Common myeloid progenitor, CD34-positive (primary cell): ENCODE results near the gene GPR87.

ENCODE experiments used
- CTCF ChIA-PET: fragments of 350-600 bp; sonication (Branson Sonifier 250); formaldehyde crosslinking; loops from one replicate; lab custom pipeline; 2021; ENCODE audit warnings: antibody characterized with exemption; lab: Charles Lee
- POLR2A ChIA-PET: fragments of 350-600 bp; sonication (Branson Sonifier 250); formaldehyde crosslinking; loops from one replicate; lab custom pipeline; 2021; ENCODE audit warnings: antibody characterized with exemption; lab: Charles Lee
- DNase-seq, 3 donors: peaks; one replicate each; pipeline versions ENCODE4 v3.0.0 to v3.0.0-alpha.2; 2013
- H3K27ac ChIP-seq, 2 experiments: 1 replicate in 1 of 2; 2 replicates in 1 of 2; pipeline ENCODE4 v1.7.0; 2013; ENCODE audit warnings: inconsistent platforms in 2 of 2, low read length in 2 of 2, mild to moderate bottlenecking in 2 of 2, low read depth in 1 of 2, moderate library complexity in 1 of 2; ENCODE audit not compliant: severe bottlenecking in 2 of 2, insufficient read depth in 1 of 2, poor library complexity in 1 of 2
- H3K27me3 ChIP-seq, 5 experiments: replicated peaks in 2 of 5; 1 replicate in 3 of 5; 2 replicates in 2 of 5; pipeline versions ENCODE4 v1.6.1 to v1.7.0; 2013; ENCODE audit warnings: low read length in 4 of 5, mild to moderate bottlenecking in 2 of 5, moderate library complexity in 2 of 5, inconsistent platforms in 1 of 5; ENCODE audit not compliant: insufficient read depth in 5 of 5, control insufficient read depth in 4 of 5
- H3K36me3 ChIP-seq, 4 experiments: 1 replicate in 2 of 4; 2 replicates in 2 of 4; pipeline versions ENCODE4 v1.6.1 to v1.7.0; 2013; ENCODE audit warnings: low read length in 3 of 4, control low read depth in 1 of 4, mild to moderate bottlenecking in 1 of 4; ENCODE audit not compliant: control insufficient read depth in 4 of 4, insufficient read depth in 4 of 4
- H3K4me1 ChIP-seq, 4 experiments: 1 replicate in 3 of 4; 2 replicates in 1 of 4; pipeline versions ENCODE4 v1.6.1 to v1.7.1; 2013; ENCODE audit warnings: low read length in 3 of 4, mild to moderate bottlenecking in 3 of 4, control low read depth in 1 of 4, inconsistent platforms in 1 of 4, moderate library complexity in 1 of 4; ENCODE audit not compliant: control insufficient read depth in 4 of 4, insufficient read depth in 4 of 4; ENCODE audit errors: control extremely low read depth in 1 of 4
- H3K4me3 ChIP-seq, 7 experiments: 1 replicate in 4 of 7; 2 replicates in 3 of 7; pipeline versions ENCODE4 v1.5.1 to v1.7.0; 2013; ENCODE audit warnings: mild to moderate bottlenecking in 7 of 7, low read length in 6 of 7, moderate library complexity in 6 of 7, inconsistent platforms in 2 of 7, low read depth in 2 of 7, control low read depth in 1 of 7; ENCODE audit not compliant: insufficient read depth in 4 of 7, control insufficient read depth in 1 of 7; ENCODE audit errors: extremely low read depth in 1 of 7
- H3K9me3 ChIP-seq, 5 experiments: 1 replicate in 4 of 5; 2 replicates in 1 of 5; pipeline versions ENCODE4 v1.6.1 to v1.7.1; 2013; ENCODE audit warnings: low read length in 4 of 5, mild to moderate bottlenecking in 2 of 5, inconsistent platforms in 1 of 5, low read depth in 1 of 5, moderate library complexity in 1 of 5; ENCODE audit not compliant: control insufficient read depth in 4 of 5, insufficient read depth in 2 of 5; ENCODE audit errors: control extremely low read depth in 1 of 5
- WGBS: methylation state at CpG from one replicate; pipeline ENCODE4 v1.1.5; 2013; ENCODE audit not compliant: insufficient coverage; 5-methylcytosine and 5-hydroxymethylcytosine counted together

The GPR87 gene

DNA sequence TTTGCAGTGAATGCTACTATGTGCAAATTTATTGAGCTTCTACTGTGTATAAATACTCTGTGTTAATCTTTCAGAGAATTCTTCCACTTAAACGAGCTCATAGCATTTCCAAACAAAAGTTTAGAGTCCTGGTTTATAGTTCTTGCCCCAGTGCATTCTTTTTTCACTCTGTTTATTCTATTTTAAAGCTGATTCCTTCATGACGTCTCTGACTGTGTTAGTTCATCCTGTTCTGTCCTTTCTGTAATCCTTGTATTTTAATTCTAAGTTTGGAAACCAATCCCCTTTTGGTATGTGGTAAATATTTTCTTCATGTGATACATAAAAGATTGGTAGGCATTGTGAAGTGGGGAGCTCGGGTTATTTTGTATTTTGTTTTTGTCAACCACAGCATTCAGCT lies 57.0 kb downstream of the GPR87 start:
- Histone ChIP-seq H3K4me1 (peaks cover 2 to 12% (median 7%) of the 10 kb centered on the region in 4 experiments), H3K27ac (no peak overlapping the region), H3K27me3 (no peaks in the 10 kb centered on the region), H3K36me3 (peaks cover 0 to 27% (median 10%) of the 10 kb centered on the region in 4 experiments), H3K9me3 (no peaks in the 10 kb centered on the region), H3K4me3 (no peak overlapping the region)
- DNase-seq, result no peak
- WGBS, result 100% methylated on average over 1 of the region's 3 CpGs
- POLR2A ChIA-PET, result no interaction called here
- CTCF ChIA-PET, result interaction anchor here (0.9 to 2.7 kb wide), 5 partner anchors 10 to 32 kb away, joined by 3 to 11 read pairs (median 4); no protein-coding TSS in a partner anchor

DNA sequence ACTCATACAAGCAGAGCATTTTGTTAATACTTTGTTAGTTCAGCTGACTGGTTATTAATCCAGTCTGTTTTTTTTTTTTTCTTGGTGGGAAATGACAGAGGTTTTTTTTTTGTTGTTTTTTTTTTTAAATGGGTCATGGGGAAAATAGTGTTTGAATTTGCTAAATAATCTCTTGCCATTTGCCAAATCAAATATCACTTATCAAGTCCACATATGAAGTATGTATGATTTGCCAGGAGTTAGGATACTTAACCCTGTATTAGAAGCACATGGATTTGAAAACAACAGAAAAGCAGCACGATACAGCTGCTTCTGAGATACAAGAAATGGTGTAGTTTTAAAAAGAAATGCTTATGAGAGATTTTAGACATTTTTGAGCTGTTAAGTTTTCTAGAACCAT lies 59.9 kb downstream of the GPR87 start:
- Histone ChIP-seq H3K27me3 (no peaks in the 10 kb centered on the region), H3K9me3 (no peaks in the 10 kb centered on the region), H3K27ac (no peak overlapping the region), H3K36me3 (peaks cover 0 to 27% (median 7%) of the 10 kb centered on the region in 4 experiments), H3K4me1 (no peaks in the 10 kb centered on the region), H3K4me3 (no peak overlapping the region)
- ChIA-PET CTCF (interaction anchor here (1.1 to 5.5 kb wide), 3 partner anchors 10 to 46 kb away, joined by 3 to 30 read pairs (median 5); no protein-coding TSS in a partner anchor), POLR2A (no interaction called here)
- 91% methylated on average over 1 of the region's 1 CpG for WGBS
- DNase-seq, result no peak

DNA sequence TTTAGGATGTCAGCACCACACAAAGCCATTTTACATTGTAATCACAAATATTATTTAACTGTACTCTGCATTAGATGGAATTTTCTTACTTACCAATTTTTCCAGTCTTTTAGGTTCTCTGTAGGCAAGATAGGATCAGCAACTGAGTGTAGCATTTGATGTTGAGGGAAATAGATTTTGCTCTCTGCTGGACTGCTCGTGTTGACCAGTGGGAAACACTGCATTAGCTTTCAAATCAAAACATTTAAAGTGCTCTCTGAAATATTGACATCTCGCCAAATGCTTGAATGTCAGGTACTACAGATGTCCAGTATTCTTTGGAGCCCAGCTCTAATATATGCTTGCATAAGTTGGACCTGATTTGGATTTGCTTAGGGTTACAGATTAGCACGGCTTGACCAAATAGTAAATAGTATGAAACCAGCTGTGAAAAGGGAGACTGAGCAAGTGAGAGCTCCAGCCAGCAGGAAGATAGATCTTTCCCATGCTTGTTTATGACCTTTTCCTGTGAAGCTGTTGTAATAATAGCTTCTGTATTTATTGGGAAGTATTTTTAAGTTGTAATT lies 67.8 kb downstream of the GPR87 start:
- ChIA-PET POLR2A (interaction anchor here (0.8 kb wide), 1 partner anchor 13 kb away, joined by 3 read pairs; no protein-coding TSS in a partner anchor), CTCF (interaction anchor here (1.5 to 1.6 kb wide), 3 partner anchors 14 to 22 kb away, joined by 4 to 5 read pairs (median 4); no protein-coding TSS in a partner anchor)
- 100% methylated on average over 2 of the region's 3 CpGs for WGBS

More for the DNA sequence above, 67.8 kb downstream of the GPR87 start:
- no peak overlapping the region for H3K4me3 ChIP-seq
- no peak for DNase-seq
- H3K27ac ChIP-seq, result no peak overlapping the region
- H3K36me3 ChIP-seq, result peaks cover 0 to 3% (median 0%) of the 10 kb centered on the region in 4 experiments
- H3K4me1 ChIP-seq, result no peaks in the 10 kb centered on the region
- no peaks in the 10 kb centered on the region for H3K27me3 ChIP-seq
- H3K9me3 ChIP-seq, result no peaks in the 10 kb centered on the region
